ENCODE results near the gene UVSSA. TPM values are rescaled to one million over a fixed set of nuclear protein-coding genes. Genes with fewer than 3 reads are reported as not detected.
"Not testable (repeated sequence)": the region's sequence is repeated elsewhere in the genome, so short reads cannot be mapped to it uniquely, and the experiment has no call there.

The UVSSA gene
- total and polyA plus RNA-seq, 2 donors (not counting 1 experiment from before 2014, with no cell fraction given): 4.6 to 7.6 TPM

- no peaks in the 10 kb centered on the region for H3K79me2 ChIP-seq (ENCODE audit: control insufficient read depth, insufficient read depth, low read length)
- H3K4me2 ChIP-seq (ENCODE audit: extremely low read depth, insufficient read depth, low read length): no peak overlapping the region
- no peak overlapping the region for H3K9ac ChIP-seq (ENCODE audit: insufficient read depth, low read length)
- no peaks in the 10 kb centered on the region for H3K36me3 ChIP-seq (ENCODE audit: control insufficient read depth, insufficient read depth, low read length)
- no peak for TF ChIP-seq EZH2 (IDR thresholded peaks at IDR 0.05; ENCODE audit: low read length, missing control alignments)
- TF ChIP-seq CTCF (conservative IDR thresholded peaks at IDR 0.05 in 1 of 2, IDR thresholded peaks at IDR 0.05 in 1 of 2; ENCODE audit: low read depth in 1 of 2, low read length in 2 of 2): no peak
- H3K4me3 ChIP-seq (replicated peaks in 1 of 4; ENCODE audit: control extremely low read depth in 1 of 4, insufficient read depth in 1 of 4, low read depth in 3 of 4, low read length in 4 of 4): no peak overlapping the region
- H3K27me3 ChIP-seq (ENCODE audit: control insufficient read depth, insufficient read depth, low read length): no peaks in the 10 kb centered on the region
- peaks cover 2% of the 10 kb centered on the region for H3K9me3 ChIP-seq (ENCODE audit: control insufficient read depth, insufficient read depth, low read depth, low read length)
- H3K27ac ChIP-seq (ENCODE audit: insufficient read depth, low read length): no peak overlapping the region
- no peaks in the 10 kb centered on the region for H4K20me1 ChIP-seq (ENCODE audit: control insufficient read depth, extremely low read depth, insufficient read depth, low read length)
- DNase-seq (ENCODE audit: low read depth in 2 of 2): no peak
- H3K4me1 ChIP-seq (ENCODE audit: control insufficient read depth, extremely low read depth, insufficient read depth, low read length): no peaks in the 10 kb centered on the region
- no peak overlapping the region for H2AFZ ChIP-seq (ENCODE audit: low read length)
Observed at GRCh38 chr4:1393866-1394265, 46.9 kb downstream of the UVSSA start.

GRCh38 chr4:1394554-1395388, 47.8 kb downstream of the UVSSA start:
- H3K4me2 ChIP-seq (ENCODE audit: extremely low read depth, insufficient read depth, low read length); DNase-seq (ENCODE audit: low read depth in 2 of 2); H3K4me3 ChIP-seq (replicated peaks in 1 of 4; ENCODE audit: control extremely low read depth in 1 of 4, insufficient read depth in 1 of 4, low read depth in 3 of 4, low read length in 4 of 4); H3K27ac ChIP-seq (ENCODE audit: insufficient read depth, low read length); H3K79me2 ChIP-seq (ENCODE audit: control insufficient read depth, insufficient read depth, low read length); H3K36me3 ChIP-seq (ENCODE audit: control insufficient read depth, insufficient read depth, low read length); H3K4me1 ChIP-seq (ENCODE audit: control insufficient read depth, extremely low read depth, insufficient read depth, low read length); H4K20me1 ChIP-seq (ENCODE audit: control insufficient read depth, extremely low read depth, insufficient read depth, low read length); H3K9me3 ChIP-seq (ENCODE audit: control insufficient read depth, insufficient read depth, low read depth, low read length); H3K9ac ChIP-seq (ENCODE audit: insufficient read depth, low read length); H3K27me3 ChIP-seq (ENCODE audit: control insufficient read depth, insufficient read depth, low read length); H2AFZ ChIP-seq (ENCODE audit: low read length): not testable (repeated sequence)

GRCh38 chr4:1395389-1395820, 48.4 kb downstream of the UVSSA start:
- H3K79me2 ChIP-seq (ENCODE audit: control insufficient read depth, insufficient read depth, low read length): not testable (repeated sequence)

More at GRCh38 chr4:1395389-1395820, 48.4 kb downstream of the UVSSA start:
- not testable (repeated sequence) for H3K27ac ChIP-seq (ENCODE audit: insufficient read depth, low read length); H3K4me3 ChIP-seq (replicated peaks in 1 of 4; ENCODE audit: control extremely low read depth in 1 of 4, insufficient read depth in 1 of 4, low read depth in 3 of 4, low read length in 4 of 4); H4K20me1 ChIP-seq (ENCODE audit: control insufficient read depth, extremely low read depth, insufficient read depth, low read length); H3K4me1 ChIP-seq (ENCODE audit: control insufficient read depth, extremely low read depth, insufficient read depth, low read length); H3K9me3 ChIP-seq (ENCODE audit: control insufficient read depth, insufficient read depth, low read depth, low read length); H2AFZ ChIP-seq (ENCODE audit: low read length); H3K27me3 ChIP-seq (ENCODE audit: control insufficient read depth, insufficient read depth, low read length); DNase-seq (ENCODE audit: low read depth in 2 of 2); H3K36me3 ChIP-seq (ENCODE audit: control insufficient read depth, insufficient read depth, low read length); H3K4me2 ChIP-seq (ENCODE audit: extremely low read depth, insufficient read depth, low read length); H3K9ac ChIP-seq (ENCODE audit: insufficient read depth, low read length)

All from fibroblast of lung (primary cell).